GM21528 (cell line): Measurements from ENCODE around the gene GLO1.
A peak's percentile ranks its signal among the peaks of the same experiment; 100 is the strongest.

Source experiments
- ATAC-seq: cut with Tn5 transposase; IDR thresholded peaks from one replicate; pipeline ENCODE4 v1.9.1; 2021; ENCODE audit warnings: mild to moderate bottlenecking, moderate library complexity; ENCODE audit not compliant: unreplicated experiment, low FRiP score

The GLO1 gene

DNA sequence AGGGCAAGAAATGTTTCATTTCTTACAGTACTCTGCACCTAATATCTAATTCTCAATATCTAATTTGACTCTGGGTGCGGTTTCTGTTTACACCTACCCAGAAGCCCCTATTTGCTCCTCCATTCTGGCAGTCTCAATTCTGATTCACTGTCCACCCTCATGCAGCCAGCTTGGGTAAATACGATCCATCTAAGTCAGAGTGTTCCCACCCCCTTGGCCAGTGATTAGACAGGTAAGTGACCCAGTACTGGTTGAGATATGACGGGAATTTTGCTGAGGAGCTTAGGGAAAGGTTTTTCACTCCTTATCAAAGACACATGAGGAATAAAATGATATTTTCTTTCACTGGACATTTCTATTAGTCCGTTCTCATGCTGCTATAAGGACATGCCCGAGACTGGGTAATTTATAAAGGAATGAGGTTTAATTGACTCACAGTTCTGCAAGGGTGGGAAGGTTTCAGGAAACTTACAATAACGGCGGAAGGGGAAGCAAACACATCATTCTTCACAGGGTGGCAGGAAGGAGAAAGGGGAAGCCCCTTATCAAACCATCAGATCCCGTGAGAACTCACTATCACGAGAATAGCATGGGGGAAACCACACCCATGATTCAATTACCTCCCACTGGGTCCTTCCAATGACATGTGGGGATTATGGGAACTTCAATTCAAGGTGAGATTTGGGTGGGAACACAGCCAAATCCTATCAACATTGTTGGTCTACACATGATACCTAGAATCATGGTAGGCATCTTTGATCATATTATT lies 29.4 kb downstream of the GLO1 start:
- ATAC-seq = no peak

- peak; percentile 83 for ATAC-seq
These were observed 31.0 kb downstream of the GLO1 start for GRCh38 chr6:38671885-38672467.

DNA sequence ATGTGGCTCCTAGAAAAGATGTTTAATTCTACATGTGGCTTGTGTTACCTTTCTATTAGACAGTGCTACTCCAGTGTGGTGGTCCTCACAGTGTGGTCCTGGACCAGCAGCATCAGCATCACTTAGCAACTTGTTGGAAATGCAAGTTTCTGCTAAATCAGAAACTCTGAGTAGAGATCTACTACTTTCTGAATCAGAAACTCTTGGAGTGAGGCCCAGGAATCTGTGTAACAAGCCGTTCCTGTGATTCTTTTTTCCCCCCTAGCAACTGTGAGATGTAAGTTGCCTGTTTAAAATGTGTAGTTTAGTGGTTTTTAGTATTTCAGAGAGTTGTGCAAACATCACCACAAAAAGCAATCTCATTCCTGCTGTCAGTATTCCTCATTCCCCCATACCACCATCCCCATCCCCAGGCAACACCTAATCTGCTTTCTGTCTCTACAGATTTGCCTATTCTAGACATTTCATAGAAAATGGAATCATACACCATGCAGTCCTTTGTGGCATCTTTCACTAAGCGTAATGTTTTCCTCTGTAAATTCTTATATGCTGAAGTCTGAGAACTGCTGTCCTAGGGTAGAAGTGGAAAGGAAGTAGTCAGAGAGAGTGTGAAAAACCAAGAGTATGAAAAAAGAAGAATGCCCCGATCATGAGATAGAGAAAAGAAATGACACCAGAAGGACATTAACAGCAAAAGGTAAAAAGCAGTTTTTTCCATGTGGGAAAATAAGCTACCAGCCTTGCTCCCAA lies 44.4 kb downstream of the GLO1 start:
- ATAC-seq = no peak

DNA sequence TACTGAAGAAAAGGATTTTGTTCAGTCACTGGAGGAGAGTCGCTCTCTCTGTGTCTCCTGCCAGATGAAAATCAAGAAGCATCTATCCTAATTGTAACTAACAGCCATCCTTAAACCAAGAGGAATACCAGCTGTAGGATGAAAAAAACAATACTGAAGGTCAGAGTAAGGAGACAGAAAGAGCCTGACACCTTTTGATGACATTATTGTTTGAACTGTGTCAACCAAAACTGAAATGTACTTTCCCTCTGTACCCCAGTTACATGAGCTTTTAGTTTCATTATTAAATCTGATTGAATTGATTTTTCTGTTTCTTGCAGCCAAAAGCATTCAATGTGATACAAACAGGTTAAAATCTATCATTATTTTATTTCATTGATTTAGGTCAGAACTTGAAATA lies 46.0 kb downstream of the GLO1 start:
- no peak for ATAC-seq

GRCh38 chr6:38654263-38654662 lies 48.7 kb downstream of the GLO1 start:
- ATAC-seq = no peak

DNA sequence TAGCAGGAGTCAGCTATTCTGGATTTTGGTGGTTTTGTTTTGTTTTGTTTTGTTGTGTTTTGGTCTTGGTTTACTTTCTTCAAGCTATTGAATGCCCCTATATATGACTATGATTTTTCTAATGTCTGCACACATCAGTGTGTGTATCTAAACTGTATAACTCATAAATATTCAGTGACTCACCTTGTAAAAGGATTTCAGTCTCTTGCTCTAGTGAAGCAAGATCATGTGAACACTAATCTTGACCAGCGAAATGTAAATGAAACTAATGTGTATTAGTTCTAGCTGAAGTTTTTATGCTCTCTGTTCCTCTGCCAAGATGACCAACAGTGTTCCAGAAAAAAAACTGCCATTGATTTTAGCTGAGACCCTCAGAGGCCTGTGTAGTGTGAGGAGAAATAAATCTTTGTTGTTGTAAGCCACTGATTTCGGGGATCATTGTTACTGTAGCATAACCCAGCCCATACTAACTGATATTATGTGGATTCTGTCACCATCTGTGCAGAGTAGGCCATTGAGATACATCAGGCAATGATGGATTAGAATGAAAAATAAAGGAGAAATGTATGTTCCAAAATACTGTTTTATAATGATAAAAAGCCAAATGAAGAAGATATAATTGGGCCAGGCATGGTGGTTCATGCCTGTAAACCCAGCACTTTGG lies 51.7 kb downstream of the GLO1 start:
- ATAC-seq = no peak

GRCh38 chr6:38650207-38650752 lies 52.7 kb downstream of the GLO1 start:
- no peak for ATAC-seq

DNA sequence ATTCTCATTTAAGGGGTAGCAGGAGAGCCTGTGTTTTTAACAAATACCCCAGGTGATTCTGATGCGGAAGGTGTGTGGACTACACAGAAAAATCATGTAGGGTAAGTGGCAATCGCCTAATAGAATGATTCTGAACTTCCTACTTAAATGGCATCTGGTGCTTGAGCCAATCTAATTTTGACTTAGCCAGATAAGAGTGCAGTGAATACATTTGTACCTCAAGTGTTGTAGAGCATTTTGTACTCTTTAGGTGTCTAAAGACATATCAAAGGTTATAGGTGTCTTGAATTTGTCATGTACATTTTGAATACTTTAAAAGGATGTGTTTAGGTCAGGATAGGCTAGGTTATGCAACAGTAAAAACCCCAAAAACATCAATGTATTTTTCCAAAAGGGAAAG lies 53.2 kb downstream of the GLO1 start:
- ATAC-seq = no peak

DNA sequence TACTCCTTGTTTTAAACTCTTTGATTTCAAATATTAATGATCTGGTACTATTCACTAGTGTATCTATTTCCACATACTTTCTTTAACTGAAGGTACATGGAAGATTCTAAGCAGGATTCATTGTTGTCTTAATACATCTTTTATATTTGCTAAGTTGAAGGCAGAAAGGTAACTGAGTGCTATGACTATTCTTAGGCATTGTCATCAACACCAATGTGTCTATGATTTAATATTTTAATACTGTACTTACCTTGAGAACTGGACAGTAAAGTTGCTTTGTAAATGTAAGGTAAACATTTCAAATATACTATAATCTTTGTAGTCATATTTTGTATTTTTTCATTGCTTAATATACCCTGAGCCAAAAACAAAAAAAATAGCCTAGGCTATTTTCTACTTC lies 54.3 kb downstream of the GLO1 start:
- no peak for ATAC-seq

- ATAC-seq = no peak
These were observed 56.6 kb downstream of the GLO1 start for GRCh38 chr6:38646166-38646878.

GRCh38 chr6:38644951-38645350 lies 58.0 kb downstream of the GLO1 start:
- no peak for ATAC-seq

DNA sequence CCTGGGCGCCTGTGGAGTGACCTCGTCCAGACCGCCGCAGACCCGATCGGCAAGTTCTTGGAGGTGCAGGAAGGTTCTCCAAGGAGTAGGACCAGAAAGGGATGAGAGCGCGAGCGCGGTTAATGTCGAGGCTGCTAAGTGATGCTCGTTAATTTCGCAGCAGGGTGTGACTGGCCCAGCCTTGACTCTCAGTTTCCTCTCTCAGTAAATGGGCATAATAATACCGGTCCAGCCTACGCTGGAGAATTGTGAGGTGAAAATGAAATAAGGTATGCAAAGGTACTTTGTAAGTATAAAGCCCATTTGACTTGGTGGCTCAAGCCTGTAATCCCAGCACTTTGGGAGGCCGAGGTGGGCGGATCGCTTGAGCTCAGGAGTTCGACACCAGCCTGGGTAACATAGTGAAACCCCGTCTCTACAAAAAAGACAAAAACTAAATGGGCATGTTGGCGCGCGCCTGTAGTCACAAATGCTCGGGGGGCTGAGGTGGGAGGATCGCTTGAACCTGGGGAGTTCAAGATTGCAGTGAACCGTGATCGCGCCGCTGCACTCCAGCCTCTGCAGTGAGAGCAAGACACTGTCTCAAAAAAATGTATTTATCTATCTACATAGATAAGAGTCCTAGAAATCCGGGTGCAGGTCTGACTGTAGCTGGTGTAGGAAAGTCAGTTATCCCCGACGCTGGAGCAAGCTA lies 62.6 kb downstream of the GLO1 start:
- no peak for ATAC-seq

DNA sequence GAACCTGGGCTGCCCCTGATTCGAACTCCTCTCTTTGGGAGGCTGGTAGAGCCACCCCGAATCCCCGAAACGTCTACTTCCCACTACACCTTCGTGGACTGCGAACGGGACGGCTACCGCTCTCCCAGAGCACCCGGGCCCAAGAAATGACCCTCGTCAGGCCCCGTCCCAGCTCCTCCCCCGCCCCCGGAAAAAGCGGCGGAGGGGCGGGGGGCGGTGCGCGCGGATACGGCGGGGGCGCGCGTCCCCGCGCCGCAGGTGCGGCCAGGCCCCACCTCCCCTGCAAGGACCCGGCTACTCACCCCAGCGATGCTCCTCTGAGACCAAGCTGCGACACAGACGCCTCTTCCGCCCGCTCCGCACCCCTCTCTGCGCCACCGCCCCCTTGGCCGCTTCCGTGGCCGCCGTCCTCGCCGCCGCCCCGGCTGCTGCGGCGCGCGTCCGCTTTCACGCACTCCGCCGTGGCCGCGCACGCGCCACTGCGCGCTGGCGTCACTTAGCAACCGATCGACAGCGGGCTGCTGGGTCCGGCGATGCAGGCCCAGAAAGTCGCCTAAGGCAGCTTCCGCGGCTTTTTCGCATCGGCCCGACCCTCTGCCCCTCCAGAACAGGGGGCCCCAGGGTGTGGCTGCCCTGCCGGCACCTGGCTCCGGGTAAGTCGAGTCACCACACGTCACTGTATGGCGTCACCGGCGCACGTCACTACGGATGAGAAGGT lies 63.3 kb downstream of the GLO1 start, which contains the start of gene BTBD9:
BTBD9 (minus strand) TSS at position 432 of the 718 bp plus-strand sequence.
- peak; percentile 71 for ATAC-seq

- peak; percentile 29 for ATAC-seq
These were observed 63.9 kb downstream of the GLO1 start for GRCh38 chr6:38638941-38639497.

DNA sequence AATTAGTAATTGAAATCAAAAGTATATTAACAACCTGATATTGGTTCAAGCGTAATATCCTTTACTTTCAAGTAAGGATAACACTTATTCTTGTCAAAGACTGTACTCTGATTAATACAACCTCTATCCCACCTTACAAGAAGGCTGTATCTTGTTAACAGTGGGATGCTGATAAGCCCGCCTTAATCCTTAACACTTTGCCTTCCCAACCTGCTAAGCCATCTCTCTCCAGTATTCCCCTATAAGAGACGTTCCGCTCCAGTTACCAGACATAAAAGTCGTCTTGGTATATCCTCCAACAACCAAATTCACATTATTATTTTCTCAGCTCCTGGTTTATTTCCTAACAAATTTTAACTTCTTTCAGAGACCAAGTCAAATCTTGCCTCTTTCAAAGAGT lies 65.2 kb downstream of the GLO1 start:
- ATAC-seq = no peak

DNA sequence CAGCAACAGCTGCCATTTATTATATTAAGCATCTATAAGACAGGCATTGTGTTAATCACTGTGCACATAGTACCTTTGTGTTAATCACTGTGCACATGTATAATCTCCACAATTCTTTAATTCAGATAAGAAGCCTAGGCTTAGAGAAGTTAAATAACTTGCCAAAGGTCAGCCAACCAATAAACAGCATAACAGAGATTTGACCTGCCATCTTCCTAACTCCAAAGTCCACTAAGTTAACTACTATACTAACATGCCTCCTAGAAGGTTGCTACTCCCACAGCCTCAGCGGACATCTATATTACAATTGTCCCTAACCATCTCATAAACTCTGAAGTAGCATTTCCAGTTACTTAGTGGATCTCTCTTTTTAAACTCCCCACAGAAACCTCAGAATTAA lies 66.9 kb downstream of the GLO1 start:
- ATAC-seq = no peak

DNA sequence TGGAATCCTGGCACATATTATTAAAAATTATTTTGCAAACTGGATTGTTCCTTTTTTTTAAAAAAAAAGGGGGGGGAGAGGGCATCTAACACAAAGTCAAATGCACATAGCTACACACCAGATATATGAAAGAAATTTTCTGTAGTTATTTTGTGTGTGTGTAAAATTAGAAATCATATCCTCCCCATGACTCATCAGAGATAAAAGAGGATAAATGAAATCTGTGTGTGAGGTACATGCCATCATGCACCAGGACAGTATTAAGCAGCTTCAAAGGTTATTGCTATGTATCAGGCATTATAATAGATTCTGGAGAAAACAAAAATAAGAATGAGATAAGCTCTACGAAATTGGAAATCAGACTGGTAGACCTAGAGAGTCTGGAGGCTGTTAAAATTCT lies 68.4 kb downstream of the GLO1 start:
- no peak for ATAC-seq

- no peak for ATAC-seq
These were observed 70.5 kb downstream of the GLO1 start for GRCh38 chr6:38632490-38632889.
